ENCODE data around the gene SMG7. TPM values are rescaled to one million over a fixed set of nuclear protein-coding genes. Genes with fewer than 3 reads are reported as not detected.

Gene SMG7
- total and polyA plus RNA-seq, 2 donors (not counting 3 experiments of a cell fraction or from before 2014, with no cell fraction given): 25.4 to 47.1 TPM

DNA sequence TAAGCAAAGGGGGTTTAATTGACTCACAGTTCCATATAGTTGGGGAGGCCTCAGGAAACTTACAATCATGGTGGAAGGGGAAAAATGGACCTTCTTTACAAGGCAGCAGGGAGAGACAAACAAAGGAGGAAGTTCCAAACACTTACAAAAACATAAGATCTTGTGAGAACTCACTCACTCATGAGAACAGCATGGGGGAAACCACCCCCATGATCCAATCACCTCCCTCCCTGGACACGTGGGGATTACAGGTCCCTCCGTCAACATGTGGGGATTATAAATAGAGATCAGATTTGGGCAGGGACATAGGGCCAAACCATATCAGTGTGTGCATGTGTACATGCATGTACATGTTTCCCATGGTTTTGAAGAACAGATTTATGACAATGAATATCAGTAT lies 5.5 kb upstream of the SMG7 start:
- intact Hi-C loops (cut with micrococcal nuclease): no loop called here

DNA sequence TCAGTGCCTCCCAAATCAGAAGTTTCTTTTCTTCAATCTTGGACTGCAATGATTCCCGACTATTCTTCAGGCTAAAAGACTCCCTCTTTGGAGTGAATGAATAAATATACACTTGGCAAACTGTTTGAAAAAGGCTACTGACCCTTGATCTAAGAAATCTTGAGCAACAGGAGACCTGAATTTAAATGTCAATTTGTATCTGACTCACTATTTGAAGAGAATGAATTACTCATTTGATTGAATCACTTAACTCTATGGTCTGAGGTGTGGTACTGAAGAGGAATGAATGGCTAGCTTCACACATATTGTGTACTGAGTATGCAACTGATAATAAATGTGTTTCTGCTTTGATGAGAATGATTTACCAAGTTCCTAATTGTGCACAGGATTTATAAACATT lies 4.6 kb upstream of the SMG7 start:
- no peak overlapping the region for H3K9ac ChIP-seq (replicated peaks; ENCODE audit: extremely low read depth, insufficient read depth, low read length)
- H3K79me2 ChIP-seq (ENCODE audit: control insufficient read depth, insufficient read depth, low read length): peaks cover 3% of the 10 kb centered on the region
- DNase-seq (ENCODE audit: low read depth, low spot score) (no peak), FAIRE-seq (no peak)
- no peak overlapping the region for H3K4me2 ChIP-seq (ENCODE audit: insufficient read depth, low read length)
- no peaks in the 10 kb centered on the region for H3K9me3 ChIP-seq (replicated peaks; ENCODE audit: control insufficient read depth, insufficient read depth, low read length)
- TF ChIP-seq, protein P1, sequence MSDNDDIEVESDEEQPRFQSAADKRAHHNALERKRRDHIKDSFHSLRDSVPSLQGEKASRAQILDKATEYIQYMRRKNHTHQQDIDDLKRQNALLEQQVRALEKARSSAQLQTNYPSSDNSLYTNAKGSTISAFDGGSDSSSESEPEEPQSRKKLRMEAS (IDR thresholded peaks at IDR 0.05; ENCODE audit: insufficient read depth, insufficient read length): no peak
- TF ChIP-seq POLR2AphosphoS5 (IDR thresholded peaks at IDR 0.05; ENCODE audit: insufficient read depth, low read depth, low read length): no peak
- TF ChIP-seq FOS (IDR thresholded peaks at IDR 0.05; ENCODE audit: borderline replicate concordance, insufficient read depth, low read length): no peak
- no peak for TF ChIP-seq EZH2 (IDR thresholded peaks at IDR 0.05; ENCODE audit: borderline replicate concordance, low read depth, low read length, severe bottlenecking)
- TF ChIP-seq, protein P2, sequence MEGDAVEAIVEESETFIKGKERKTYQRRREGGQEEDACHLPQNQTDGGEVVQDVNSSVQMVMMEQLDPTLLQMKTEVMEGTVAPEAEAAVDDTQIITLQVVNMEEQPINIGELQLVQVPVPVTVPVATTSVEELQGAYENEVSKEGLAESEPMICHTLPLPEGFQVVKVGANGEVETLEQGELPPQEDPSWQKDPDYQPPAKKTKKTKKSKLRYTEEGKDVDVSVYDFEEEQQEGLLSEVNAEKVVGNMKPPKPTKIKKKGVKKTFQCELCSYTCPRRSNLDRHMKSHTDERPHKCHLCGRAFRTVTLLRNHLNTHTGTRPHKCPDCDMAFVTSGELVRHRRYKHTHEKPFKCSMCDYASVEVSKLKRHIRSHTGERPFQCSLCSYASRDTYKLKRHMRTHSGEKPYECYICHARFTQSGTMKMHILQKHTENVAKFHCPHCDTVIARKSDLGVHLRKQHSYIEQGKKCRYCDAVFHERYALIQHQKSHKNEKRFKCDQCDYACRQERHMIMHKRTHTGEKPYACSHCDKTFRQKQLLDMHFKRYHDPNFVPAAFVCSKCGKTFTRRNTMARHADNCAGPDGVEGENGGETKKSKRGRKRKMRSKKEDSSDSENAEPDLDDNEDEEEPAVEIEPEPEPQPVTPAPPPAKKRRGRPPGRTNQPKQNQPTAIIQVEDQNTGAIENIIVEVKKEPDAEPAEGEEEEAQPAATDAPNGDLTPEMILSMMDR (IDR thresholded peaks at IDR 0.05; ENCODE audit: extremely low read depth in 1 of 2, insufficient read depth in 1 of 2, low read depth in 1 of 2, low read length in 2 of 2): no peak
- no peak for TF ChIP-seq GATA2 (IDR thresholded peaks at IDR 0.05; ENCODE audit: insufficient read depth, insufficient read length, low read depth, low read length)
- no peak for TF ChIP-seq JUN (IDR thresholded peaks at IDR 0.05; ENCODE audit: borderline replicate concordance, insufficient read depth, insufficient read length, low read depth)
- TF ChIP-seq POLR2A (IDR thresholded peaks at IDR 0.05; ENCODE audit: low read depth, low read length): no peak
- no peak for TF ChIP-seq MYC (IDR thresholded peaks at IDR 0.05; ENCODE audit: low read depth, low read length)
- H3K27me3 ChIP-seq (ENCODE audit: control insufficient read depth in 2 of 2, insufficient read depth in 2 of 2, low read length in 2 of 2): no peaks in the 10 kb centered on the region
- no peaks in the 10 kb centered on the region for H3K9me1 ChIP-seq (replicated peaks; ENCODE audit: control insufficient read depth, extremely low read depth, insufficient read depth, low read length)
- H4K20me1 ChIP-seq (replicated peaks; ENCODE audit: control insufficient read depth, extremely low read depth, insufficient read depth, low read length): no peaks in the 10 kb centered on the region
- dilution Hi-C loops (cut with MboI; ENCODE audit: extremely low pct_ligation_motif_present, low sequenced_read_pairs) (no loop called here), intact Hi-C loops (cut with micrococcal nuclease) (no loop called here)
- H3K36me3 ChIP-seq (ENCODE audit: control insufficient read depth in 2 of 2, extremely low read depth in 1 of 2, insufficient read depth in 2 of 2, low read length in 2 of 2): no peaks in the 10 kb centered on the region
- POLR2A ChIA-PET: no interaction called here
- no peak overlapping the region for H3K4me3 ChIP-seq (replicated peaks in 1 of 3; ENCODE audit: insufficient read depth in 1 of 3, low read depth in 1 of 3, low read length in 3 of 3)
- H3K4me1 ChIP-seq (ENCODE audit: control insufficient read depth, extremely low read depth, insufficient read depth, low read length): peaks cover 11% of the 10 kb centered on the region
- H3K27ac ChIP-seq (ENCODE audit: insufficient read depth, low read depth, low read length): no peak overlapping the region
- CTCF ChIA-PET: no interaction called here
- BruUV-seq (replicated peaks): no TSS peak
- no peak overlapping the region for H2AFZ ChIP-seq (ENCODE audit: low read depth, low read length)

More for the DNA sequence above, 5.5 kb upstream of the SMG7 start:
- no peak overlapping the region for H3K9ac ChIP-seq (replicated peaks; ENCODE audit: extremely low read depth, insufficient read depth, low read length)
- H3K9me1 ChIP-seq (replicated peaks; ENCODE audit: control insufficient read depth, extremely low read depth, insufficient read depth, low read length): no peaks in the 10 kb centered on the region
- H2AFZ ChIP-seq (ENCODE audit: low read depth, low read length): no peak overlapping the region
- POLR2A ChIA-PET: no interaction called here
- H3K79me2 ChIP-seq (ENCODE audit: control insufficient read depth, insufficient read depth, low read length): no peaks in the 10 kb centered on the region
- H3K27me3 ChIP-seq (ENCODE audit: control insufficient read depth in 2 of 2, insufficient read depth in 2 of 2, low read length in 2 of 2): no peaks in the 10 kb centered on the region
- no peaks in the 10 kb centered on the region for H3K36me3 ChIP-seq (ENCODE audit: control insufficient read depth in 2 of 2, extremely low read depth in 1 of 2, insufficient read depth in 2 of 2, low read length in 2 of 2)
- H3K27ac ChIP-seq (ENCODE audit: insufficient read depth, low read depth, low read length): no peak overlapping the region
- no peaks in the 10 kb centered on the region for H3K9me3 ChIP-seq (replicated peaks; ENCODE audit: control insufficient read depth, insufficient read depth, low read length)
- CTCF ChIA-PET: interaction anchor here (0.9 kb wide), 1 partner anchor 179 kb away, joined by 3 read pairs; no protein-coding TSS in a partner anchor
- no peaks in the 10 kb centered on the region for H4K20me1 ChIP-seq (replicated peaks; ENCODE audit: control insufficient read depth, extremely low read depth, insufficient read depth, low read length)
- dilution Hi-C loops (cut with MboI; ENCODE audit: extremely low pct_ligation_motif_present, low sequenced_read_pairs): no loop called here
- DNase-seq (ENCODE audit: low read depth, low spot score) (no peak), FAIRE-seq (no peak)
- H3K4me2 ChIP-seq (ENCODE audit: insufficient read depth, low read length): no peak overlapping the region
- H3K4me1 ChIP-seq (ENCODE audit: control insufficient read depth, extremely low read depth, insufficient read depth, low read length): peaks cover 11% of the 10 kb centered on the region
- no peak overlapping the region for H3K4me3 ChIP-seq (replicated peaks in 1 of 3; ENCODE audit: insufficient read depth in 1 of 3, low read depth in 1 of 3, low read length in 3 of 3)
- TF ChIP-seq, protein P2 (IDR thresholded peaks at IDR 0.05; ENCODE audit: extremely low read depth in 1 of 2, insufficient read depth in 1 of 2, low read depth in 1 of 2, low read length in 2 of 2): no peak
- BruUV-seq (replicated peaks): no TSS peak
